ENCODE results near the gene RBBP8.

The RBBP8 gene

DNA sequence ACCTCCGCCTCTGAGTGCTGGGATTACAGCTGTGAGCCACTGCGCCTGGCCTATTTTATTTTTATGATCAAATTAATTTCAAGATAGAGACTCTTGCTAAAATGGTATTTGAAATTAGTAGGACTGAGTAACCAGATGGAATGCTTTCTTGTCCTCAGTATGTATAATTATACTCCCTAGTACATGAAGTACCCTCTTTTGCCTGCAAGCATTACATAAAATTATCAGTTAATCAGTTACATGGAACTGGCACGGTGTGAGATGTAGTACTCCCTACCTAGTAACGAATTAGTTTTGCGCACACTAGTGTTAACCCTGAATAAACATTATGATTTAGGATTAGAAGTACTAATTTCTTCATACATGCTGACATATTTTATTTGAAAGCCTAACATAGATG is 41.6 kb downstream of the RBBP8 start:
- no peak overlapping the region for H3K4me3 ChIP-seq (replicated peaks in 1 of 2; ENCODE audit: low read depth in 2 of 2, low read length in 2 of 2)
- no peak for DNase-seq (ENCODE audit: low read depth in 2 of 2)
- TF ChIP-seq, protein P1, sequence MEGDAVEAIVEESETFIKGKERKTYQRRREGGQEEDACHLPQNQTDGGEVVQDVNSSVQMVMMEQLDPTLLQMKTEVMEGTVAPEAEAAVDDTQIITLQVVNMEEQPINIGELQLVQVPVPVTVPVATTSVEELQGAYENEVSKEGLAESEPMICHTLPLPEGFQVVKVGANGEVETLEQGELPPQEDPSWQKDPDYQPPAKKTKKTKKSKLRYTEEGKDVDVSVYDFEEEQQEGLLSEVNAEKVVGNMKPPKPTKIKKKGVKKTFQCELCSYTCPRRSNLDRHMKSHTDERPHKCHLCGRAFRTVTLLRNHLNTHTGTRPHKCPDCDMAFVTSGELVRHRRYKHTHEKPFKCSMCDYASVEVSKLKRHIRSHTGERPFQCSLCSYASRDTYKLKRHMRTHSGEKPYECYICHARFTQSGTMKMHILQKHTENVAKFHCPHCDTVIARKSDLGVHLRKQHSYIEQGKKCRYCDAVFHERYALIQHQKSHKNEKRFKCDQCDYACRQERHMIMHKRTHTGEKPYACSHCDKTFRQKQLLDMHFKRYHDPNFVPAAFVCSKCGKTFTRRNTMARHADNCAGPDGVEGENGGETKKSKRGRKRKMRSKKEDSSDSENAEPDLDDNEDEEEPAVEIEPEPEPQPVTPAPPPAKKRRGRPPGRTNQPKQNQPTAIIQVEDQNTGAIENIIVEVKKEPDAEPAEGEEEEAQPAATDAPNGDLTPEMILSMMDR (IDR thresholded peaks at IDR 0.05; ENCODE audit: low read depth, low read length) = no peak

DNA sequence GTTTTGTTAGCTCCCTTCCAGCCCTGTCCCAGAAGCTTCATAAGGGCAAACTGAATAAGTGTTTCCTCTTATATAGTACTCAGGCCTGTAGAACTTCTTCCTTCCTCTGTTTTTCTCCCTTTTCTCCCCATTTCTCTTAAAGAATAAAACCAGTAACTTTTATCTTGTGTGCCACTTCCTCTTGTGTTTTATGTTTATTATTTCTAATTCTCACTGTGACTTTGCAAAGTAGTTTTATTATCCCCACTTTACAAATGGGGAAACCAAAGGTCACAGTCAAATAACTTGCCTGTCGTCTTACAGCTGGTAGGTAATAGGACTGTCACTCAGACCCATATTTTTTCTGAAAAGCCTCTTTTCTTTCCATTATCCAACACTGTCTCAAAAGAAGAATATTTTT is 42.4 kb downstream of the RBBP8 start:
- no peak for DNase-seq (ENCODE audit: low read depth in 2 of 2)
- H3K4me3 ChIP-seq (replicated peaks in 1 of 2; ENCODE audit: low read depth in 2 of 2, low read length in 2 of 2) = no peak overlapping the region
- TF ChIP-seq, protein P1 (IDR thresholded peaks at IDR 0.05; ENCODE audit: low read depth, low read length) = no peak

DNA sequence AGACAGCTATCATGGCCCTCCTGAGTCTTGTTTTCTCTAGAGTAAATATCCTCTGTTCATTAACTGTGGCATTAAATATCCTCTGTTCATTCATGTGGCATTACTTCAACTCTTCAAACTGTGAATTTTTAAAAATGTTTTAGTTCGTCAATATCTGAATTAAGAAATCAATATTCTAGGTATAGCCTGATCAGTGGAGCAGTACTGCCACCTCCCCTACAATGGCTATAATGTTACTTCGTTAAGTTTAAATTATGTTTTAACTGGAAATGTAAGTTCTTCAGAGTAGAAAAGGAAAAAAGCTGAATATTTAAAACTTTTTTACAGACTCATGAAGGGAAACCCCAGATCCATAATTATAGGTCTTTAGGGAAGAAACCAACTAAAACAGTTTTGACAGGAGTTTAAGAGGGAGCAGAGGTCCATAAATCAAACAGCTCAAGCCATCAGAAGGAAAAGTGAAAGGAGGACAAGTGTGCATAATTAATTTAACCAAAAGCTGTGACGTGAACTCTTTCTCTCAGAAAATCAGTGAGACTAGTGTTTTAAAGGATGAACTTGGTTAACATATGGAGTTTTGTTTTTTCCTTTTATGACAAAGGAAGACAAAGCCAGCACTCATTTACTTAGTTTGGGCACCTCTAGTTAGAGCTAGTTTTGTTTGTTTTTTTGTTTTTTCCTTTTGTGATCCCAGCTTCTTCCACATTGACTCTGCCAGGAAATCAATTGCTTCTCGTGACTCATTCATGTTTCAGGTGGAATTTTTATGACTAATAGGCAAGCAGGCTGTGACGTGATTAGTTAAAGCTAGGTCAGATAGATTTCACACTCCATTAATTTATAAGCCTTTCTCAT is 44.9 kb downstream of the RBBP8 start:
- H3K4me3 ChIP-seq (replicated peaks in 1 of 2; ENCODE audit: low read depth in 2 of 2, low read length in 2 of 2) = no peak overlapping the region
- TF ChIP-seq, protein P1 (IDR thresholded peaks at IDR 0.05; ENCODE audit: low read depth, low read length) = no peak
- DNase-seq (ENCODE audit: low read depth in 2 of 2) = peak; percentile 82 to 85

DNA sequence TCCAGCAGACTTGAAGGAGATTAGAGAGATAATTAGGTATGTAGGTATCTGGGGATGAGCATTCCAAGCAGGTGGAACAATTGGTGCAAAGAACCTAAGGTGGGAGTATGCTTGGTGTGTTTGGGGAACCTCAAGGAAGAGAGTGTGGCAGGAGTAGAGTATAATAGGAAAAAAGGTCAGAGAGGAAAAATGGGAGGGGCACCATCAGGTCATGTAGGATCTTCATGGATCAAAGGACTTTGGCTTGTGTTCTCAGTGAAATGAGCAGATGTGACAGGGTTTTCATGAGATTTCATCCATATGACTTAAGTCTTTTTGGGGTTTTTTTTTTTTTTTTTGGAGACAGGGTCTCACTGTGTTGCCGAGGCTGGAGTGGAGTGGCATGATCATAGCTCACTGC is 47.3 kb downstream of the RBBP8 start:
- no peak for DNase-seq (ENCODE audit: low read depth in 2 of 2)
- TF ChIP-seq, protein P1 (IDR thresholded peaks at IDR 0.05; ENCODE audit: low read depth, low read length) = no peak
- H3K4me3 ChIP-seq (replicated peaks in 1 of 2; ENCODE audit: low read depth in 2 of 2, low read length in 2 of 2) = no peak overlapping the region

DNA sequence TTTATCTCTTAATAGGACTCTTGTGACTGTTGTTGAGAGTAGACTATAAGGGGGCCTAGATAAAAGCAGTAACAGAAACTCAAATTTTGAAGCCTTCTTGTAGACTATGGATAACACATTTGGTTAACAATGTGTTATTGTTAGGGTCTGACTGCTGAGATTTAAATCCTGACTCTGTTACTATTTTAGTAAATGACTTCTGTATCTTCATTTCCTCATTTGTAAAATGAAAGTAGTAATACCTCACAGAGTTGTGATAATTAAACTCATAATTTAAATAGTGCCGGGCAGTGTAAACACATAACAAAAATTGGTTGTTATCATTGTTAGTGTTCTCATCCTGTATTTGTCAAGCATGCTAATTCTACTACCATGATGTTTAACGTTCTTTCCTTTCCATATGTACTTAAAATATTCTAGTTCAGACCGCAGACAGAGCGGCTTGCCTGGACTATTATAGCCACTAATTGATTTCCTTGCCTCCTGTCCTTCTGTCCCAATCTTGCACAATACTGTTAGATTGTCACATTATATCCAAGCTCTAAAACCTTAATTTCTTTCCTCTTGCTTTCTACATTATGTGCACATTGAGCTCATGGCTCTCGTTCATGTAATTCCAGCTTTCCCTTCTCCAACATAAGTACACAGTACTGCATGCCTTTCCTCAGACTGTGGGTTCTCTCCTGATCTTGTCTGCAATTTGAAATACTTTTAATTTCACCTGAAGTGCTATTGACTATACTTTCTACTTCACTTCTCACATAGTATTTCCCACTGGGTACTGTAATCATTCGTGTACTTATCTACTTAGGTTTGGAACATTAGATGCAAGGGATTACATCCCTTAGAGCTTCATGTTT is 48.4 kb downstream of the RBBP8 start:
- TF ChIP-seq, protein P1 (IDR thresholded peaks at IDR 0.05; ENCODE audit: low read depth, low read length) = no peak
- no peak for DNase-seq (ENCODE audit: low read depth in 2 of 2)
- H3K4me3 ChIP-seq (replicated peaks in 1 of 2; ENCODE audit: low read depth in 2 of 2, low read length in 2 of 2) = no peak overlapping the region

DNA sequence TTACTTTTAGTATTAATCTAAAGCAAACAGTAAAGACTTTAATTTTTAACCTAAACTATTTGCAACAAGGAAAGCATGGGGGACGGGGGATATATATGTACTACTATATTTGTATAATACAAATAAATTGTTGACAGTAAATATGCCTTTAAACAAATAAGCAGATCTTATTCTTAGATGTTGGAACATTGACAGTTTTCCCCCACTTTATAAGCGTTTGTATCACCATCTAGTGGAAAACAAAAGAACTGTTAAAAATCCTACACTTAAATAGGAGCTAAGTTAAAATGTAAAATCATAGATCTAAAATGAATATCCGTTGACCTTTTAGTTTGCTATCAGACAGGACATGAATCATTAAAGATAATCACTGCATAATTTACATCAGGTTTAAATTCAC is 50.0 kb downstream of the RBBP8 start:
- H3K4me3 ChIP-seq (replicated peaks in 1 of 2; ENCODE audit: low read depth in 2 of 2, low read length in 2 of 2) = no peak overlapping the region
- DNase-seq (ENCODE audit: low read depth in 2 of 2) = peak; percentile 74
- TF ChIP-seq, protein P1 (IDR thresholded peaks at IDR 0.05; ENCODE audit: low read depth, low read length) = peak; percentile 38
